ENCODE results near the gene FFAR3. TPM values are rescaled to one million over a fixed set of nuclear protein-coding genes. Genes with fewer than 3 reads are reported as not detected.

FFAR3 gene
- total and polyA plus RNA-seq, 10 donors, result 0.30 to 3.2 (median 0.73) TPM; not detected in 1

GRCh38 chr19:35397064-35397463 lies 38.8 kb downstream of the FFAR3 start:
- WGBS, 5 donors, result 86 to 96% (median 91%) methylated on average over 6 of the region's 6 CpGs
- no peak overlapping the region for H3K27ac ChIP-seq
- H3K27me3 ChIP-seq (replicated peaks in 1 of 7), result peaks cover 0 to 8% (median 0%) of the 10 kb centered on the region in 7 donors
- H3K4me1 ChIP-seq, result peaks cover 0 to 12% (median 5%) of the 10 kb centered on the region in 6 donors
- H3K4me3 ChIP-seq, result no peak overlapping the region
- no peaks in the 10 kb centered on the region for H3K36me3 ChIP-seq
- intact Hi-C loops (cut with DNase I; ENCODE audit: low total_unique reads), result no loop called here
- TF ChIP-seq CTCF (IDR thresholded peaks at IDR 0.05 in 8 of 11, conservative IDR thresholded peaks at IDR 0.05 in 3 of 11), result no peak
- no peak for TF ChIP-seq POLR2A (IDR thresholded peaks at IDR 0.05)
- TF ChIP-seq POLR2AphosphoS5 (IDR thresholded peaks at IDR 0.05), result no peak
- no peaks in the 10 kb centered on the region for H3K9me3 ChIP-seq
- DNase-seq, result no peak

GRCh38 chr19:35398570-35398969 lies 40.3 kb downstream of the FFAR3 start:
- Histone ChIP-seq H3K27ac (no peak overlapping the region), H3K36me3 (no peaks in the 10 kb centered on the region), H3K27me3 (replicated peaks in 1 of 7) (peaks cover 0 to 8% (median 0%) of the 10 kb centered on the region in 7 donors), H3K4me3 (no peak overlapping the region), H3K4me1 (peaks cover 0 to 14% (median 5%) of the 10 kb centered on the region in 6 donors), H3K9me3 (no peaks in the 10 kb centered on the region)
- TF ChIP-seq POLR2A (IDR thresholded peaks at IDR 0.05) (no peak), POLR2AphosphoS5 (IDR thresholded peaks at IDR 0.05) (no peak), CTCF (IDR thresholded peaks at IDR 0.05 in 8 of 11, conservative IDR thresholded peaks at IDR 0.05 in 3 of 11) (no peak)
- no peak for DNase-seq
- intact Hi-C loops (cut with DNase I; ENCODE audit: low total_unique reads), result no loop called here
- 84 to 96% (median 91%) methylated on average over 12 of the region's 12 CpGs for WGBS, 5 donors

- peaks cover 0 to 8% (median 0%) of the 10 kb centered on the region in 7 donors for H3K27me3 ChIP-seq (replicated peaks in 1 of 7)
- H3K4me1 ChIP-seq, result peaks cover 0 to 14% (median 5%) of the 10 kb centered on the region in 6 donors
- H3K4me3 ChIP-seq, result no peak overlapping the region
- DNase-seq, result no peak
- intact Hi-C loops (cut with DNase I; ENCODE audit: low total_unique reads), result no loop called here
- no peaks in the 10 kb centered on the region for H3K9me3 ChIP-seq
- no peak overlapping the region for H3K27ac ChIP-seq
- H3K36me3 ChIP-seq, result no peaks in the 10 kb centered on the region
- 55 to 81% (median 80%) methylated on average over 4 of the region's 4 CpGs for WGBS, 5 donors
- TF ChIP-seq POLR2AphosphoS5 (IDR thresholded peaks at IDR 0.05) (no peak), CTCF (IDR thresholded peaks at IDR 0.05 in 8 of 11, conservative IDR thresholded peaks at IDR 0.05 in 3 of 11) (no peak), POLR2A (IDR thresholded peaks at IDR 0.05) (no peak)
Observed at GRCh38 chr19:35399231-35399630, 41.0 kb downstream of the FFAR3 start.

GRCh38 chr19:35399948-35400772 lies 41.9 kb downstream of the FFAR3 start:
- peaks cover 0 to 14% (median 5%) of the 10 kb centered on the region in 6 donors for H3K4me1 ChIP-seq
- no peak for DNase-seq
- no peak for TF ChIP-seq POLR2AphosphoS5 (IDR thresholded peaks at IDR 0.05)
- no peak for TF ChIP-seq POLR2A (IDR thresholded peaks at IDR 0.05)
- no peak for TF ChIP-seq CTCF (IDR thresholded peaks at IDR 0.05 in 8 of 11, conservative IDR thresholded peaks at IDR 0.05 in 3 of 11)
- intact Hi-C loops (cut with DNase I; ENCODE audit: low total_unique reads), result no loop called here
- H3K9me3 ChIP-seq, result no peaks in the 10 kb centered on the region
- no peaks in the 10 kb centered on the region for H3K36me3 ChIP-seq
- no peak overlapping the region for H3K27ac ChIP-seq
- no peak overlapping the region for H3K4me3 ChIP-seq
- WGBS, 5 donors, result 79 to 89% (median 85%) methylated on average over 10 of the region's 10 CpGs
- peaks cover 0 to 8% (median 0%) of the 10 kb centered on the region in 7 donors for H3K27me3 ChIP-seq (replicated peaks in 1 of 7)

Measured in spleen (tissue), 11 donors.